IPS DF 4.7 (cell line): ENCODE data around the gene PDPK1.

Source experiments
- DNase-seq: peaks from one replicate; pipeline ENCODE4 v3.0.0-alpha.2; 2013; ENCODE audit warnings: low spot score; ENCODE audit errors: extremely low read depth

The PDPK1 gene

DNA sequence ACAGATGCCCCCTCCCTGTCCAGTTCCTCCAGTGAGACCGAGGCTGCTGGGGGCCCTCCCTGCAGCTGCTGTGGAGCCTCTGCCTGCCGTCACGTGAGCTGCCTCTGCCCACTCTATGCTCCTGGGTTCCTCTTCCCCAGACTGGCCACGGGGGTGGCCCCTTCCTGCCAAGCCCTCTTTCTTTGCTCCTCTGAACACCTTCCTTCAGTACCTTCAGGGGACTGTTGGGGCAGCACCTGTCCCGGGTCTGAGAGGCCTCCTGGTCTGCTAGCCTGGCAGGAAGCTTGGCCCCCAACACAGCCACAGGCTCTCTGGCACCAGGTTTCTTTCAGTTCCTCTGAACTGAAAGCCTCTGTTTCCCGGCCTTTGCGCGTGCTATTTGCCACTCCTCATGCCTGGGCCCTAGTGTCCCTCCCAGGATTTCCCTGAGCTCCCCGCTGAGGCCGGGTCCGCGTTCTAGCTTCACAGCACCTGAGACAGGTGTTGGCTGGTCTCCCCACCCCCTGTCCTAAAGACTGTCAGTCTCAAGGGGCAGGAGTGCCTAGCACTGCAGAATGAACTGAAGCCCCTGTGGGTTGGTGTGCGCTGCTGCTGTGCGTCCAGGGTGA is 30.7 kb upstream of the PDPK1 start:
- no peak for DNase-seq

GRCh38 chr16:2507665-2508064 is 30.2 kb upstream of the PDPK1 start:
- DNase-seq, result no peak

- DNase-seq, result no peak
Measured at GRCh38 chr16:2508722-2509400, 29.0 kb upstream of the PDPK1 start.

DNA sequence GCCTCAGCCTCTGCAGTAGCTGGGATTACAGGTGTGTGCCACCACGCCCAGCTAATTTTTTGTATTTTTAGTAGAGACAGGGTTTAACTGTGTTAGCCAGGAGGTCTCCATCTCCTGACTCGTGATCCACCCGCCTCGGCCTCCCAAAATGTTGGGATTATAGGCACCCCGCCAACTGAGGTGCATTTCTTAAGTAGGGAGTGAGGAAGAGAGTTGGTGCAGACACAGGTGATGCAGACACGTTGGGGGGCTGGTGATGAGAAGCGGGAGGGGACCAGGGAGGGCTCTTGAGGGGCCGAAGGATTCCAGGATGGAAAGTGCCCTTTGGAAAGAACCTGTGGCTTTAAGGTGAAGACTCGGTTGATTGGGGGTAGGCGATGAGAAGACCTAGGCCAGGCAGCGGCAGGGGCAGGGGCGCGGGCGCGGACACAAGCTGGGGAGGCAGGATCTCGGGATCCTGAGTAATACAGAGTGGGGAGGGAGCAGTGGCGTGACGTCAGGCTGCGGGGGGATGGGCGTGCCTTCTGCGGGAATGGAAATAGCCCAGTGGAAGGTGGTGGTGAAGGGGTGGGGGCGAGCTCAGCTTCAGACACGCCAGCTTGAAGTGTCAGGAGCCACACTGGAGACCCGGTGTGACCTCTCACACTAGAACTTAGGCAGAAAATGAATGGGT is 26.6 kb upstream of the PDPK1 start:
- no peak for DNase-seq

DNA sequence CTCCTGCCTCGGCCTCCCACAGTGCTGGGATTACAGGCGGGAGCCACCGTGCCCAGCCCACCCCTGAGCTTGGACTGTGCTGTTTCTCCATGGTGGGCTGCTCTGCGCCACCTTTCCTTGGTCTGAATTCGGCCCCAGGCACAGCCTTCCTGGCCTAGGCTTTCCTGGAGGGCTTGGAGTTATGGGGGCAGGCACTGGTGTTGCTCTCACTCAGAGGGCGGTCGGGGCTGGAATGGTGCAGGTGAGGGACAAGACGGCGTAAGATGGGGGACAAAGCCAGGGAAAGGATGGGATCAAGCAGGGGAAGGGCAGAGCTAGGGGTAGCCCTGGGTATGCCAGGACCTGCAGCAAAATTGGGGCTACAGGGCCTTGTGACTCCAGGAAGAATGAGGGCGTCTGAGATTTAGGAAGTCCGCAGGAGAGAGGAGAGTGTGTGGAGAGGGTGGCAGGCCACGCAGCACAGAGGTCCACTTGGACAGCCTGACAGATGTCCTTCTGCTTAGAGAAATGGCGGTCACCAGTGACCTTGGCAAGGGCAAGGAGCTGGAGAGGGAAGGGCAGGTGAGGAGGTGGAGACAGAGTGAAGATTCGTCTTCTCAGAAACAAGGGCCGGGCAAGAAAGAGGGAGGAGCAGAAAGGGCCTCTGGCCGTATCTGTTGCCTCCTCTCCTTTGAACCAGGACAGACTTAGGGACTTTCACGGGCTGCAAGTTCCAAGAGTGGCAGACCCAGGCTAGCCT is 25.7 kb upstream of the PDPK1 start:
- DNase-seq, result no peak

- DNase-seq, result no peak
Measured at GRCh38 chr16:2512735-2513404, 25.0 kb upstream of the PDPK1 start.

DNA sequence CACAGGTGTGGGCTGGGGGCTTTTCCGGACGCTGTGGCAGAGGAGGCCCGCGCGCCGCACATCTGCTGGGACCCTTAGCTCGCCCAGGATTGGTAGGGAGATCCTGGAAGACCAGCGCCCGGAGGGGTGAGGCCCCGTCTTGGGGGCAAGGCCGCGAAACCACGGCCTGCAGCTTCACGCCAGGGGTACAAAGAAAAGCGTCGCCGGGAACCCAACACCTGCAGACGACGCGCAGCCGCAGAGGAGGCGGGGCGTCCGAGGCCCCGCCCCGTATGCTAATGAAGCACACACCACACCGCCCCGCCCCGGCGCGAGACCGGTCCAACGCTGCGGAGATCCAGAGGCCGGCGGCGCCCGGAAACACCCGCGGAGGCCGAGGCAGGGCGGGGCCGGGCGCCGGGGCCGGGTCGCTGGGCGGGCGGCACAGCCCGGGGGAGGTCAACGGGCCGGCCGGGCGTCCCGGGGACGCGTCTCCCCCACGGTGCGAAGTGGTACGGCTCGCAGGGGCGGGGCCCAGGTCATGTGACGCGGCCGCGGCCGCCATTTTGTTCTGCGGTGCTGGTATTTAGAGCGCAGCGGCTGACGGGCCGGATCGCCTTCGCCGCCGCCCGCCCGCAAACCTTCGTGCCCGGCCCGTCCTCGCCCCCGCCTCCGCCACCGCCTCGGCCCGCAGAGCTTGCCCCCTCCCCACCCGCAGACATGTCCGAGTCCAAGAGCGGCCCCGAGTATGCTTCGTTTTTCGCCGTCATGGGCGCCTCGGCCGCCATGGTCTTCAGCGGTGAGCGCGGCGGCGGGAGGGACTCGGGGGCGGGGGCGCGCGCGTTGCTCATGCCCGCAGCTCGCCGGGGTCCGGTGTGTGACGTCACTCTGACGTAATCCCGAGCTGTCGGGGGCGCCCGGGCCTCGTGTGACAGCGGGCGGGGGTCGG is 24.2 kb upstream of the PDPK1 start, which contains the start of gene ATP6V0C:
ATP6V0C (plus strand) TSS at position 548 of the 928 bp plus-strand sequence; CDS start at position 700, 152 bp downstream.
- no peak for DNase-seq

DNA sequence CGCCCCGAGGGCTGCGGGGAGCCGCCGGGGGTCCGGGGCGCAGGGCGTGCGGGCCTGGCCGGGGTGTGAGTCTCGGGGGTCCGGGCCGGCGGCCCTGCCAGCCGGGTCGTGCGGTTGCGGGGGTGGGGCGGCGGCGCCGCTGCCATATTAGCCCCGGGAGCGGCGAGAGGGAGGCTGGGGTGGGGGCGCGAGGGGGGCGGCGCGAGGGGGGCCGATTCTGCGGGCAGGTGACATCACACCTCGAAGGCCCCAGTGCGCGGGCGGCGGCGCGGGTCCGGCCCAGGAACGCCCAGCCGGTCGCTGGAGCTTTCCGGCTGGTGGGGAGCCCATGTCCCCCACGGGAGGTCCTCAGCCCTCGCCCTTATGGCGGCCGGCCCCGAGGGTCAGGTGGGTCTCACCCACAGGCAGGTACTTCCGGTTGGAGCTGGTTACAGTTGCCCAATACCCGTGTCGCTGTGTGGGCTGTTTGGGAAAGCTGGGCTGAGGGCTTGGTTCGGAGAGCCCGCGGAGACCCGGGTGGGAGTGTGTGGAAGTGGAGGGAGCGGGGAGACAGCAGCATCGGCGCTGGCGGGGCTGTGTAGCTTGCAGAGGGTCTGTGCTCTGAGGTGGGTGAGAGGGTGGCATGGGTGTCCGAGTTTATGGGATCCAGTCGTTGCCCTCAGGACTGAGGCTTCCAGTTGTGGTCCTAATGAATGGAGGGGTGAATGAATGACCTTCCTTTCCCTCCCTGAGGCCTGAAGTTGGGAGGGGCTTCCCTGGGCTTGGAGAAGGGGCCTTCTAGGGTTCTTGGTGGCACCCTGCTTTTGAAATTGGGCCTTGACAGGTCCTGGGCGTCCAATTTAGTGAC is 23.3 kb upstream of the PDPK1 start:
- no peak for DNase-seq

GRCh38 chr16:2515180-2515851 is 22.5 kb upstream of the PDPK1 start:
- no peak for DNase-seq

DNA sequence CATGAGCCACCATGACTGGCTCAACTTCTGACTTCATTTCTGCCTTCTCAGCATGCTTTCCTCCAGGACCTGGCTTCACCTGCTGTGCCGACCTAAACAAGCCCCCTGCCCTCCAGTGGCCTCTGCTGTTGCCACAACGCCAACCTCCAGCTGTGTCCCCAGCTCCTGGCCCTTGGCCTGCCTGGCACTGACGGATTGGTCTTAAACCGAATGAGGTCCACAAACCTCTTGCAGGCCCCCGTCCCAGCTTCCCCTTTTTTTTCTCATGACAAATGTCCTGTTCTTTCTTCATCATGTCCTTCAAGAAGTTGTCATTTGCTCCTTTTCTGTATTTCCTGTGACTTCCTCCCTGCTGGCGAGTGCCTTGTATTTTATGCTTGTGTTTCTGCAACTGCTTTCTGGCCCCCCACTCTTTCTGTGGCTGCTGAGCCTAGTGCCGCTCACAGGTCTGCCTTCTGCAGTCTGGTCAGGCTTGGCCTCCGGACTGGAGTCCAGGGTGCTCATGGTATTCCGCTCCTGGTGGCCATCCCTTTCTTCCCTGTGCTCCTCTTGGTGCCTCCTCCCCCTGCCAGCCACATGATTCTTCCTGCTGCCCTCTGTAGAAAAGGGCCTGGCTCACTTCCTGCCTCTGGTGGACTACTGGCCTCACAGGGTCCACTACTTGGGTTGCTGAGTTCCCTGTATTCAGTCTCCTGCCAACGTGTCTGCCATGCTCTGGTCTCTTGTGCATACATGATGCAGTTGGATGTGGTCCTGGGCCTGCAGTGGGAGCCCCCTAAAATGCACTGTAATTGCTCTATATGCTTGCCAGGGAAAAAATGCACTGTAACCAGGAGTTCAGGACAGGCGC is 21.2 kb upstream of the PDPK1 start:
- no peak for DNase-seq

- DNase-seq, result no peak
Measured at GRCh38 chr16:2517954-2518605, 19.7 kb upstream of the PDPK1 start.

- DNase-seq, result no peak
Measured at GRCh38 chr16:2518823-2519710, 18.8 kb upstream of the PDPK1 start.

- no peak for DNase-seq
Measured at GRCh38 chr16:2519711-2520080, 18.1 kb upstream of the PDPK1 start.

- no peak for DNase-seq
Measured at GRCh38 chr16:2520097-2520783, 17.6 kb upstream of the PDPK1 start, which contains the start of gene AMDHD2. TSS of gene AMDHD2 (plus strand) at chr16:2520371. CDS start at chr16:2520459, 88 bp downstream.

DNA sequence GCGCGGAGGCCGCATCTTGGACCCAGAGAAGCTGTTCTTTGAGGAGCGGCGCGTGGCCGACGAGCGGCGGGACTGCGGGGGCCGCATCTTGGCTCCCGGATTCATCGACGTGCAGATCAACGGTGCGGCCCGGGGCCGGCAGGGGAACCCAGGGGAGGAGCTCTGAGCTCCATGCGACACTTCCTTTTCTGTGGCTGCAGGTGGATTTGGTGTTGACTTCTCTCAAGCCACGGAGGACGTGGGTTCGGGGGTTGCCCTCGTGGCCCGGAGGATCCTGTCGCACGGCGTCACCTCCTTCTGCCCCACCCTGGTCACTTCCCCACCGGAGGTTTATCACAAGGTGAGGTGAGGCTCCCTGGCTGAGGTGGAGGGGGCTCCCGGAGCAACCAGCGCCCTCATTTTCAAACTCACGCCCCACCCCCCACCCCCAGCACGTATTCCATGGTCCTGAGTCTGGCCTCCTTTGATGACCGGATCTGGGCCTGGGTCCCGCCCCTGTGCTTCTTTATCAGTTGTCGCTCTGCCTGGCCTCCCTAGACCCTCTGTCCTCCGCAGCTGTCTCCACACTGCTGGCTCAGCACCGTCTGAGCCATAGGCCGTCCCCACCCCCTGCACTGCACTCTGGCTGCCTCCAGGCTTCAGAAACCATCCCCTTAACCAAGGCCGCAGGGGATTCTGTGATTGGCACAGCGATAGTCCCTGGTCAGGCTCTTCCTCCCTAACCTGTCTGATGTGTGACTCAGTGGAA is 16.9 kb upstream of the PDPK1 start:
- DNase-seq, result no peak
